Activated B cell treated with CpG ODN at 0.5 μM for 24 hours (primary cell): ENCODE data around the gene LAT. TPM values are rescaled to one million over a fixed set of nuclear protein-coding genes. Genes with fewer than 3 reads are reported as not detected.

Experiments
- ATAC-seq: fragments of 200-7000 bp; cut with Tn5 transposase; one replicate; pipeline ENCODE4 v1.10.0; 2021; ENCODE audit warnings: low read depth, mild to moderate bottlenecking, moderate library complexity
- CTCF ChIA-PET: fragments of 350-600 bp; sonication (Branson Sonifier 250); formaldehyde crosslinking; loops from one replicate; lab custom pipeline; 2021; ENCODE audit warnings: antibody characterized with exemption; lab: Charles Lee
- POLR2A ChIA-PET: fragments of 350-600 bp; sonication (Branson Sonifier 250); formaldehyde crosslinking; loops from one replicate; lab custom pipeline; 2021; ENCODE audit warnings: antibody characterized with exemption; lab: Charles Lee
- DNase-seq: peaks from one replicate; pipeline ENCODE4 v3.0.0; 2022
- H3K27ac Mint-ChIP-seq: one replicate; pipeline ENCODE4 v1.8.0; 2020; ENCODE audit warnings: mixed read lengths
- H3K27me3 Mint-ChIP-seq: one replicate; pipeline ENCODE4 v1.8.0; 2021; ENCODE audit warnings: mixed read lengths
- H3K36me3 Mint-ChIP-seq: one replicate; pipeline ENCODE4 v1.8.0; 2021; ENCODE audit warnings: low read depth, mixed read lengths
- H3K4me1 Mint-ChIP-seq: one replicate; pipeline ENCODE4 v1.8.0; 2021; ENCODE audit warnings: mixed read lengths
- H3K4me3 Mint-ChIP-seq: one replicate; pipeline ENCODE4 v1.8.0; 2020; ENCODE audit warnings: mild to moderate bottlenecking, mixed read lengths
- H3K9me3 Mint-ChIP-seq: one replicate; pipeline ENCODE4 v1.8.0; 2020; ENCODE audit warnings: mixed read lengths
- CTCF ChIP-seq: fragments of 200-600 bp; IDR thresholded peaks from one replicate; pipeline ENCODE4 v1.8.0; 2022; ENCODE audit warnings: antibody characterized with exemption, mild to moderate bottlenecking
- intact Hi-C: fragments of 100-400 bp; cut with micrococcal nuclease; formaldehyde crosslinking; loops from one replicate; pipeline ENCODE4 v1.15.1; 2024
- total RNA-seq: library from RNA; stranded (reverse); gene quantifications from 2 replicates; pipeline ENCODE4 v1.2.3, GENCODE V29; 2022

Gene LAT
- total RNA-seq, 1 donor from 2014 or later = 6.2 TPM

- intact Hi-C loops = no loop called here
- DNase-seq (no peak), ATAC-seq (no peak)
- no peak overlapping the region for H3K4me3 Mint-ChIP-seq
- CTCF ChIA-PET = no interaction called here
- H3K9me3 Mint-ChIP-seq = peaks cover 5% of the 10 kb centered on the region
- no peak for TF ChIP-seq CTCF
- H3K4me1 Mint-ChIP-seq = peaks cover 22% of the 10 kb centered on the region
- POLR2A ChIA-PET = no interaction called here
- H3K27me3 Mint-ChIP-seq = no peaks in the 10 kb centered on the region
- H3K36me3 Mint-ChIP-seq = peaks cover 63% of the 10 kb centered on the region
- H3K27ac Mint-ChIP-seq = no peak overlapping the region
Observed at GRCh38 chr16:28982418-28982817, 2.4 kb upstream of the LAT start.

GRCh38 chr16:28982949-28983348 lies 1.9 kb upstream of the LAT start:
- H3K36me3 Mint-ChIP-seq = peaks cover 62% of the 10 kb centered on the region
- ChIA-PET POLR2A (no interaction called here), CTCF (no interaction called here)
- intact Hi-C loops = no loop called here
- ATAC-seq = no peak
- peaks cover 7% of the 10 kb centered on the region for H3K9me3 Mint-ChIP-seq
- no peak overlapping the region for H3K27ac Mint-ChIP-seq
- H3K4me1 Mint-ChIP-seq = peaks cover 17% of the 10 kb centered on the region
- no peaks in the 10 kb centered on the region for H3K27me3 Mint-ChIP-seq
- TF ChIP-seq CTCF = no peak
- DNase-seq = no peak
- no peak overlapping the region for H3K4me3 Mint-ChIP-seq

- no peaks in the 10 kb centered on the region for H3K27me3 Mint-ChIP-seq
- peaks cover 58% of the 10 kb centered on the region for H3K36me3 Mint-ChIP-seq
- H3K9me3 Mint-ChIP-seq = peaks cover 7% of the 10 kb centered on the region
- H3K4me3 Mint-ChIP-seq = no peak overlapping the region
- H3K4me1 Mint-ChIP-seq = peaks cover 13% of the 10 kb centered on the region
- POLR2A ChIA-PET = no interaction called here
- intact Hi-C loops = no loop called here
- CTCF ChIA-PET = no interaction called here
- no peak overlapping the region for H3K27ac Mint-ChIP-seq
- no peak for DNase-seq
- TF ChIP-seq CTCF = no peak
- no peak for ATAC-seq
Observed at GRCh38 chr16:28983644-28984043, 1.2 kb upstream of the LAT start.

GRCh38 chr16:28984091-28984490 lies 761 bp upstream of the LAT start:
- CTCF ChIA-PET = no interaction called here
- intact Hi-C loops = no loop called here
- peaks cover 56% of the 10 kb centered on the region for H3K36me3 Mint-ChIP-seq

More at GRCh38 chr16:28984091-28984490, 761 bp upstream of the LAT start:
- no peak for DNase-seq
- no peak for ATAC-seq
- Mint-ChIP-seq H3K9me3 (peaks cover 7% of the 10 kb centered on the region), H3K27me3 (no peaks in the 10 kb centered on the region), H3K4me3 (no peak overlapping the region), H3K4me1 (peaks cover 13% of the 10 kb centered on the region), H3K27ac (no peak overlapping the region)
- TF ChIP-seq CTCF = no peak
- POLR2A ChIA-PET = interaction anchor here (0.7 to 1.7 kb wide), 3 partner anchors 7 to 80 kb away, joined by 3 to 6 read pairs (median 4); partner anchors contain the start of gene SPNS1
